HG02938 (cell line): ENCODE measurements around the gene CRYM.
A peak's percentile ranks its signal among the peaks of the same experiment; 100 is the strongest.
"Not testable (repeated sequence)": the region's sequence is repeated elsewhere in the genome, so short reads cannot be mapped to it uniquely, and the experiment has no call there.

Source experiments
- ATAC-seq: cut with Tn5 transposase; IDR thresholded peaks from one replicate; pipeline ENCODE4 v1.9.1; 2021; ENCODE audit warnings: mild to moderate bottlenecking, moderate library complexity; ENCODE audit not compliant: unreplicated experiment

CRYM gene

GRCh38 chr16:21281698-21282389 is 3.8 kb upstream of the CRYM start:
- ATAC-seq, result no peak

- no peak for ATAC-seq
Measured at GRCh38 chr16:21279501-21279900, 1.4 kb upstream of the CRYM start.

GRCh38 chr16:21277045-21277926 is 804 bp downstream of the CRYM start:
- no peak for ATAC-seq

GRCh38 chr16:21276090-21276489 is 2.0 kb downstream of the CRYM start:
- ATAC-seq, result no peak

GRCh38 chr16:21275529-21275928 is 2.6 kb downstream of the CRYM start:
- ATAC-seq, result no peak

- no peak for ATAC-seq
Measured at GRCh38 chr16:21274172-21274726, 3.8 kb downstream of the CRYM start.

GRCh38 chr16:21272763-21273162 is 5.3 kb downstream of the CRYM start:
- not testable (repeated sequence) for ATAC-seq

GRCh38 chr16:21272253-21272652 is 5.8 kb downstream of the CRYM start:
- no peak for ATAC-seq

GRCh38 chr16:21268236-21268635 is 9.9 kb downstream of the CRYM start:
- no peak for ATAC-seq

- no peak for ATAC-seq
Measured at GRCh38 chr16:21267298-21267697, 10.8 kb downstream of the CRYM start.

GRCh38 chr16:21265104-21265837 is 12.8 kb downstream of the CRYM start:
- no peak for ATAC-seq

- ATAC-seq, result no peak
Measured at GRCh38 chr16:21264571-21265036, 13.5 kb downstream of the CRYM start.

GRCh38 chr16:21263640-21264570 is 14.2 kb downstream of the CRYM start:
- peak; percentile 84 for ATAC-seq

GRCh38 chr16:21262779-21263639 is 15.1 kb downstream of the CRYM start:
- no peak for ATAC-seq

GRCh38 chr16:21260870-21261791 is 17.0 kb downstream of the CRYM start:
- no peak for ATAC-seq

- ATAC-seq, result no peak
Measured at GRCh38 chr16:21257284-21257683, 20.8 kb downstream of the CRYM start.

GRCh38 chr16:21256636-21257035 is 21.5 kb downstream of the CRYM start:
- no peak for ATAC-seq

GRCh38 chr16:21253470-21253869 is 24.6 kb downstream of the CRYM start:
- ATAC-seq, result no peak
